ENCODE data around the gene HECW1.

HECW1 gene

DNA sequence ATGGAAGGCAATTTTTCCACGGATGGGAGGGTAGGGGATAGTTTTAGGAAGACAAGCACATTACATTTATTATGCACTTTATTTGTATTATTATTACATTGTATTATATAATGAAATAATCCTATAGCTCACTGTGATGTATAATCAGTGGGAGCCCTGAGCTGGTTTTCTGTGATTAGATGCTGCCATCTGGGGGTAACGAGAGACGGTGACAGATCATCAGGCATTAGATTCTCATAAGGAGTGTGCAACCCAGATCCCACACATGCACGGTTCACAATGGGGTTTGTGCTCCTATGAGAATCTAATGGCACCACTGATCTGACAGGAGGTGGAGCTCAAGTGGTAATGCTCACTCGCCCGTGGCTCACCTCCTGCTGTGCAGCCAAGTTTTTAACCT, 366.6 kb downstream of the HECW1 start:
- in situ Hi-C loops (cut with HindIII; ENCODE audit: low pct_ligation_motif_present, low sequenced_read_pairs) = no loop called here
- no peaks in the 10 kb centered on the region for H3K36me3 ChIP-seq (replicated peaks)

DNA sequence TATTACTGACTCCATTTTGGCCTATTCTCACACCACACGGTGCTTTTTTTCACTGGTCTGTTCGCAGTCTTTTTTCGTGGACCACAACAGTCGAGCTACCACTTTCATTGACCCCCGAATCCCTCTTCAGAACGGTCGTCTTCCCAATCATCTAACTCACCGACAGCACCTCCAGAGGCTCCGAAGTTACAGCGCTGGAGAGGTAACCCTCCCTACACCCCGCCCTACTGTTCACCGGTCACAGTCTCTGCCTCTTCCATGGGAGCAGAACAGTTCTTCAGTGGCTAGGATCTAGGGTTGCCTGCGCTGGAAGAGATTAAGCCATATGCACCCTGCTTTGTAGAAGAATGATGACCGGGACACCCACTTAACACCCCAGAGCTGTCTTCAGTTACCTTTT, 367.1 kb downstream of the HECW1 start:
- in situ Hi-C loops (cut with HindIII; ENCODE audit: low pct_ligation_motif_present, low sequenced_read_pairs) = no loop called here
- no peak overlapping the region for H3K27ac ChIP-seq
- H3K4me3 ChIP-seq (ENCODE audit: low read depth, low read length) = no peak overlapping the region
- no peaks in the 10 kb centered on the region for H3K36me3 ChIP-seq (replicated peaks)
- DNase-seq = no peak
- H3K27me3 ChIP-seq (replicated peaks) = no peaks in the 10 kb centered on the region
- TF ChIP-seq, protein P1, sequence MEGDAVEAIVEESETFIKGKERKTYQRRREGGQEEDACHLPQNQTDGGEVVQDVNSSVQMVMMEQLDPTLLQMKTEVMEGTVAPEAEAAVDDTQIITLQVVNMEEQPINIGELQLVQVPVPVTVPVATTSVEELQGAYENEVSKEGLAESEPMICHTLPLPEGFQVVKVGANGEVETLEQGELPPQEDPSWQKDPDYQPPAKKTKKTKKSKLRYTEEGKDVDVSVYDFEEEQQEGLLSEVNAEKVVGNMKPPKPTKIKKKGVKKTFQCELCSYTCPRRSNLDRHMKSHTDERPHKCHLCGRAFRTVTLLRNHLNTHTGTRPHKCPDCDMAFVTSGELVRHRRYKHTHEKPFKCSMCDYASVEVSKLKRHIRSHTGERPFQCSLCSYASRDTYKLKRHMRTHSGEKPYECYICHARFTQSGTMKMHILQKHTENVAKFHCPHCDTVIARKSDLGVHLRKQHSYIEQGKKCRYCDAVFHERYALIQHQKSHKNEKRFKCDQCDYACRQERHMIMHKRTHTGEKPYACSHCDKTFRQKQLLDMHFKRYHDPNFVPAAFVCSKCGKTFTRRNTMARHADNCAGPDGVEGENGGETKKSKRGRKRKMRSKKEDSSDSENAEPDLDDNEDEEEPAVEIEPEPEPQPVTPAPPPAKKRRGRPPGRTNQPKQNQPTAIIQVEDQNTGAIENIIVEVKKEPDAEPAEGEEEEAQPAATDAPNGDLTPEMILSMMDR (IDR thresholded peaks at IDR 0.05; ENCODE audit: low read depth, low read length, missing control alignments) = no peak

More for the DNA sequence above, 366.6 kb downstream of the HECW1 start:
- TF ChIP-seq, protein P1 (IDR thresholded peaks at IDR 0.05; ENCODE audit: low read depth, low read length, missing control alignments) = peak; percentile 33
- Histone ChIP-seq H3K27ac (no peak overlapping the region), H3K4me3 (ENCODE audit: low read depth, low read length) (no peak overlapping the region), H3K27me3 (replicated peaks) (no peaks in the 10 kb centered on the region)
- no peak for DNase-seq

DNA sequence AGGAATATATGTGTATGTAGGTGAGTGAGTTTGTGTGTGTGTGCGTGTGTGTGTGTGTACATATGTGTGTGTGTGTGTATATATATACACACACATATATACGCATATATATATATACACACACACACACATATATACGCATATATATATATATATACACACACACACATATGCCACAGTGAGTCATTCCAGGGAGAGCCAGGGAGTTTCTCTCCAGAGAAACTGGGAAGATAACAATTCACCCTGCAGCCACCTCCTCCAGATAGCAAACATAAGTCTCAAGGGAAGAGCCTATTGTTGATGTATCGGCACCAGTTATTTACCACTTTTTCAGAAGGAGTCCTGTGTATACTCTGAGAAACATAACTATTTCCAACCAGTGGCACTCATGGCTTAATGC, 368.1 kb downstream of the HECW1 start:
- Histone ChIP-seq H3K4me3 (ENCODE audit: low read depth, low read length) (no peak overlapping the region), H3K27me3 (replicated peaks) (no peaks in the 10 kb centered on the region), H3K27ac (no peak overlapping the region), H3K36me3 (replicated peaks) (no peaks in the 10 kb centered on the region)
- TF ChIP-seq, protein P1 (IDR thresholded peaks at IDR 0.05; ENCODE audit: low read depth, low read length, missing control alignments) = no peak
- peak; percentile 59 for DNase-seq
- in situ Hi-C loops (cut with HindIII; ENCODE audit: low pct_ligation_motif_present, low sequenced_read_pairs) = no loop called here

DNA sequence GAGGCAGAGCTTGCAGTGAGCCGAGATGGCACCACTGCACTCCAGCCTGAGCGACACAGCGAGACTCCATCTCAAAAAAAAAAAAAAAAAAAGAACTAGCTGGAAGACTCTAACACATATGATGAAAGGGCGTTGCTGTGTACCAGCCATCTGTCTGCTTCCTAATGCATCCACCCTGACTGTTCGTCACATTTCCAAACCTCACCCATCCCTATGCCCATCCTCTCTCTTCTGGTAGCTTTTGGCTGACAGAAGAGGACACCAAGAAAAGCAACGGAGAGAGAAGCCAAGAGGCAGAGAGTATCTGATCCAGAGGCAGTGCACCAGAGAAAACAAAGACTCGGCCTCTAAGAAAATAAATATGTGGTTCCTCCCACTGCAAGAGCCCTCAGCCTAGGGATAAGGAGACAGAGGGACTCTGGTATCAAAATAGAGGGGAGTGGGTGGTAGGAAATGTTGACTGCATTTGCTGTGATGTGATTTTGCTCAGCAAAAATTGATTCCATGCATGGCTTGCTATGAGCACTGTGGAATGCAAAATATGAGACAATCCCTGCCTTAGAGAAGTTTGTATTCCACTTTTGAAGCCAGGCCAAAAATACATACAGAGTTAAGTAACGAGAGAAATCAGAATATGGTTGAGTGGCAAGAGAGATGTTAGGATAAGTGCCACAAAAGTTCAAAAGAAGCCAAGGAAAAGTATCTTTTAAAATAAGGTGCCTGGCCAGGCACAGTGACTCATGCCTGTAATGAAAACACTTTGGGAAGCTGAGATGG, 369.6 kb downstream of the HECW1 start:
- H3K36me3 ChIP-seq (replicated peaks) = no peaks in the 10 kb centered on the region
- TF ChIP-seq, protein P1 (IDR thresholded peaks at IDR 0.05; ENCODE audit: low read depth, low read length, missing control alignments) = no peak
- no peak overlapping the region for H3K27ac ChIP-seq
- in situ Hi-C loops (cut with HindIII; ENCODE audit: low pct_ligation_motif_present, low sequenced_read_pairs) = no loop called here
- DNase-seq = peak; percentile 31
- H3K27me3 ChIP-seq (replicated peaks) = no peaks in the 10 kb centered on the region
- no peak overlapping the region for H3K4me3 ChIP-seq (ENCODE audit: low read depth, low read length)

DNA sequence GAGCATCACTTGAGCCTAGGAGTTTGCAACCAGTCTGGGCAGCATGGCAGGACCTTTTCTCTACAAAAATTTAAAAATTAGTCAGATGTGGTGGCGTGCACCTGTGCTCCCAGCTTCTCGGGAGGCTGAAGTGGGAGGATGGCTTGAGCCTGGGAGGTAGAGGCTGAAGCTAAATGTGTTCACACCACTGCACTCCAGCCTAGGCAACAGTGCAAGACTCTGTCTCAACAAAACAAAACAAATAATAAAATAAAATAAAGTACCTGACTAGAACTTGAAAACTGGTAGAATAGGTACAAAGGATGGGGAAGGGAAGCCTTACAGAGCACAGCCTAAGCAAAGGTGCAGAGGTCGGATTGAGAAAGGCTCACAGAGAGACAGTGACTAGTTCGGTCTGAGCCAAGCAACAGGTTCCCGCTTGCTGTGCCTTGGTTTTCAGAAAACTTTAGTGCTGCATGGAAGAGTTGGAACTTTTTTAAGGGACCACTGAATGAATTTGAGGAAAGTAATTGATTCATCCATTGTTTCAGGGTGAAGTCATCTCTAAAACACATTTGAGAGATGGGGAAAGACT, 370.3 kb downstream of the HECW1 start:
- DNase-seq = no peak
- Histone ChIP-seq H3K27ac (no peak overlapping the region), H3K27me3 (replicated peaks) (no peaks in the 10 kb centered on the region), H3K36me3 (replicated peaks) (no peaks in the 10 kb centered on the region), H3K4me3 (ENCODE audit: low read depth, low read length) (no peak overlapping the region)
- in situ Hi-C loops (cut with HindIII; ENCODE audit: low pct_ligation_motif_present, low sequenced_read_pairs) = no loop called here
- TF ChIP-seq, protein P1 (IDR thresholded peaks at IDR 0.05; ENCODE audit: low read depth, low read length, missing control alignments) = no peak

Data from brain microvascular endothelial cell (primary cell).